Progenitor cell of endocrine pancreas (in vitro differentiated cells): ENCODE results near the gene FURIN. TPM values are rescaled to one million over a fixed set of nuclear protein-coding genes. Genes with fewer than 3 reads are reported as not detected.

Experiments
- DNase-seq: peaks from one replicate; pipeline ENCODE4 v3.0.0; 2021; ENCODE audit warnings: low spot score; ENCODE audit not compliant: unreplicated experiment
- H3K27ac Mint-ChIP-seq: 2 replicates; pipeline ENCODE4 v1.8.0; 2021; ENCODE audit warnings: mild to moderate bottlenecking, moderate library complexity, mixed read lengths
- H3K27me3 Mint-ChIP-seq: 2 replicates; pipeline ENCODE4 v1.8.0; 2021; ENCODE audit warnings: mixed read lengths
- H3K36me3 Mint-ChIP-seq: 2 replicates; pipeline ENCODE4 v1.8.0; 2022; ENCODE audit warnings: mixed read lengths; ENCODE audit not compliant: insufficient read depth
- H3K4me1 Mint-ChIP-seq: 2 replicates; pipeline ENCODE4 v1.8.0; 2021; ENCODE audit warnings: low read depth, mixed read lengths
- H3K4me3 Mint-ChIP-seq: 2 replicates; pipeline ENCODE4 v1.8.0; 2021; ENCODE audit warnings: low read depth, mild to moderate bottlenecking, moderate library complexity, mixed read lengths
- H3K9me3 Mint-ChIP-seq: 2 replicates; pipeline ENCODE4 v1.8.0; 2021; ENCODE audit warnings: low read depth, mixed read lengths
- total RNA-seq: library from RNA; stranded (reverse); gene quantifications from 2 replicates; pipeline ENCODE4 v1.2.1, GENCODE V29; 2021
- TF ChIP-seq, protein P1 (sequence below): fragments of 200-600 bp; sonication (generic); IDR thresholded peaks from one replicate; pipeline ENCODE4 v1.5.0; 2021; ENCODE audit warnings: antibody characterized with exemption, mild to moderate bottlenecking; ENCODE audit not compliant: unreplicated experiment

Gene FURIN
- total RNA-seq, 1 donor from 2014 or later = 64.8 TPM

DNA sequence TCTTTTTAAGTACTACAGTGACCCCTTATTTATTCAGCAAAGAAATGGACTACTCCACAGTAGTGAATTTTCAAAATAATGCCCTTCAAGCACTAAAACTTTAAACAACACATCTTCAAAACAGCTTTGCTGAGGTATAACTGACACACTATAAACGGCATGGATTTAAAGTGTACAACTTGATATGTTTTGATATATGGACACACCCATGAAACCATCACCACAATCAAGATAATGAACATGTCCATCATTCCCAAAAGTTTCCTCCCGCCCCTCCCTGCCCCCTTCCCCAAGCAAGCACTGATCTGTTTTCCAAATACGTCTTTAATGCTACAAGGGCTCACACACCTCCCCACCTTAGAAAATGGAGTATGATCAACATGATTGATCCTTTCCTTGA lies 1.6 kb upstream of the FURIN start:
- H3K36me3 Mint-ChIP-seq = no peaks in the 10 kb centered on the region
- DNase-seq = no peak
- H3K4me1 Mint-ChIP-seq = peaks cover 46% of the 10 kb centered on the region
- TF ChIP-seq, protein P1, sequence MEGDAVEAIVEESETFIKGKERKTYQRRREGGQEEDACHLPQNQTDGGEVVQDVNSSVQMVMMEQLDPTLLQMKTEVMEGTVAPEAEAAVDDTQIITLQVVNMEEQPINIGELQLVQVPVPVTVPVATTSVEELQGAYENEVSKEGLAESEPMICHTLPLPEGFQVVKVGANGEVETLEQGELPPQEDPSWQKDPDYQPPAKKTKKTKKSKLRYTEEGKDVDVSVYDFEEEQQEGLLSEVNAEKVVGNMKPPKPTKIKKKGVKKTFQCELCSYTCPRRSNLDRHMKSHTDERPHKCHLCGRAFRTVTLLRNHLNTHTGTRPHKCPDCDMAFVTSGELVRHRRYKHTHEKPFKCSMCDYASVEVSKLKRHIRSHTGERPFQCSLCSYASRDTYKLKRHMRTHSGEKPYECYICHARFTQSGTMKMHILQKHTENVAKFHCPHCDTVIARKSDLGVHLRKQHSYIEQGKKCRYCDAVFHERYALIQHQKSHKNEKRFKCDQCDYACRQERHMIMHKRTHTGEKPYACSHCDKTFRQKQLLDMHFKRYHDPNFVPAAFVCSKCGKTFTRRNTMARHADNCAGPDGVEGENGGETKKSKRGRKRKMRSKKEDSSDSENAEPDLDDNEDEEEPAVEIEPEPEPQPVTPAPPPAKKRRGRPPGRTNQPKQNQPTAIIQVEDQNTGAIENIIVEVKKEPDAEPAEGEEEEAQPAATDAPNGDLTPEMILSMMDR = no peak
- H3K27me3 Mint-ChIP-seq = peaks cover 7% of the 10 kb centered on the region
- H3K4me3 Mint-ChIP-seq = no peak overlapping the region
- no peaks in the 10 kb centered on the region for H3K9me3 Mint-ChIP-seq
- no peak overlapping the region for H3K27ac Mint-ChIP-seq

DNA sequence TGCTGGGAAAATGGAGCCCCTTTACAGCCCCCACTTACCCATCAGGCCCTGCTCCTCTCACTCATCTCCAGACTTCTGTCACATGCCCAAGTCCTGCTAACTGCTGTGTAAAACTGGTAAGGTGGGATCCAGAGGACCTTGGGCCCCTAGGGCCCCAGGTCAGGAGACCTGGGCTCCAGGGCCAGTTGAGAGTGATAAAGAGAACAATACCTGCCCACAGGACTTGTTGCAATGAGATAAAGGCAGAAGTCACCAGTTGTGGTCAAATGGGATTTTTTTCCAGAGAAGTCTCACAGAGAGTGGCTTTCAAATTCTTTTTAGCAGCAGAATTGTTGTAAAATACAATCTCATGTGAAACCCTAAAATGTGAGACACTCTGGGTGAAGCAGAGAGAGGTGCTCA lies 753 bp downstream of the FURIN start:
- DNase-seq = no peak
- Mint-ChIP-seq H3K9me3 (no peaks in the 10 kb centered on the region), H3K27ac (peak overlapping the region; percentile 88), H3K36me3 (no peaks in the 10 kb centered on the region), H3K4me1 (peaks cover 66% of the 10 kb centered on the region), H3K27me3 (peaks cover 7% of the 10 kb centered on the region), H3K4me3 (peak overlapping the region; percentile 83)
- TF ChIP-seq, protein P1 = no peak

DNA sequence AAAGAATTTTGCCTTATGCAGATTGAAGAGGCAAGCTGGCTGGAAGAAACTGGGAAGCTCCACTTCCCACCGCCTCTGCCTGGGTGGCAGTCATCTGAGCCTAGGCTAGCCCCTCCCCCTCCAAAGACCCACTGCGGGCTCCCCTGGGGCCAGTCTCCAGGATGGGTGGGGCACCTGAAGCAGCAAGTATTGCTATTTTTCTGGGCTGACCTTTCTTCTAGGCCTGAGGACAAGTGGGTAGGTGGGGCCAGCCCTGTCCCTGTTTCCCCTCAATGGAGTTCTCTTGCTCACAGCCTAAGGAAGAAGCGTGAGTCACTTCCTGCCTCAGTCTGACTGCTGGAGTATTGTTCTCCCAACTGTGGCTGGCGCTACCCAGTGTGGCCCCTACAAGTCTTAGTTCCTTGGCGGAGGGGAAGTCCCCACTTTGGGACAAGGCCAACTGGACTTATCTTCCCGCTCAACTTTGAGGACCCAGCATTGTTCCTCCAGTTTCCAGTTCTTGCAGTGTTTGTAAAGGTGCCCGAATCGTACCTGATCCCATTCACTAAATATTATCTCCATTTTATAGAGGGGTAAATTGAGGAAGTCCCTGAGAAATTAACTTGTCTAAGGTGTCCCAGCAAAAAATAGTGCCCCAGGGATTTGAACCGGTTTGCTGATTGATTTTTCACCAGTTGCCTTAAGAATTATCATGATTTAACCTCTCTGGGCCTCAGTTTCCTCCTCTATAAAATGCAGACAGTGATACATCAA lies 1.4 kb downstream of the FURIN start:
- peak overlapping the region; percentile 88 for H3K27ac Mint-ChIP-seq
- H3K4me3 Mint-ChIP-seq = peak overlapping the region; percentile 83
- H3K4me1 Mint-ChIP-seq = peaks cover 69% of the 10 kb centered on the region
- H3K36me3 Mint-ChIP-seq = no peaks in the 10 kb centered on the region
- no peak for DNase-seq
- TF ChIP-seq, protein P1 = no peak
- peaks cover 7% of the 10 kb centered on the region for H3K27me3 Mint-ChIP-seq
- no peaks in the 10 kb centered on the region for H3K9me3 Mint-ChIP-seq

DNA sequence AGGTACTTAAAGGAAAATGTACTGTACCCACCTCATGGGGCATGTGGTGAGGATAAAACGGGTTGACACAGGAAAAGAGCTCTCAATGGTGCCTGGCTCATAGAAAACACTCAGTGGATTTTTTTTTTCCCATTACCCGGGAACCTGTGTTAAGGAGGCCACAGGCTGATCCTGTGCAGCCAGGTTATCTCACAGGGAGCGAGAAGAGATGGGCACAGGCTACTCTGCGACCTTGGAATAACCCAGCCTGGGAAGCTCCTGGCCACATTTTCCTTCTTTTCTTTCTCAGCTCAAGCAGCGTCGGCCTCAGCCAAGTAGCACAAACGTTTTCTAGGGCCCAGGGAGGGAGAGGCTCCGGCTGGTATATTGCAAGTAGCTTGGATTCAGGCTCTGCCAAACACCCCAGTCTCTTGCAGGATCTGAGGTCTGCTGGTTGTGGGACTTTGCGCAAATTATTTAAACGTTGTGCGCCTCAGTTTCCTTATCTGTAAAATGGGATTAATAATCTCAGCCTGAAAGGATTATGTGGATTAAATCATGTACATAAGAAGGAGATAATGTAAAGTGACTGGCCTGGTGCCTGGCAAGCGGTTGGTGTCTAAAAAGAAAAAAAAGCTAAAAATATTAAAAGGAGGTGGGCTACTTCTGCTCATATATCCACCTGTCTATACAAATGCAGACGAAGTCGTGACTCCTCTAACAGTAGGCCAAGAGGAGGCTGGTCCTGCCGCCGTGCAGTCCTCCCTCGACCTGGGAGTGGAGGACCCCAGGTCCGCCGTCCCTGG lies 2.2 kb downstream of the FURIN start:
- H3K4me1 Mint-ChIP-seq = peaks cover 74% of the 10 kb centered on the region
- H3K4me3 Mint-ChIP-seq = peak overlapping the region; percentile 83
- H3K27ac Mint-ChIP-seq = peak overlapping the region; percentile 92
- H3K36me3 Mint-ChIP-seq = no peaks in the 10 kb centered on the region
- DNase-seq = no peak
- H3K27me3 Mint-ChIP-seq = peaks cover 7% of the 10 kb centered on the region
- TF ChIP-seq, protein P1 = no peak
- no peaks in the 10 kb centered on the region for H3K9me3 Mint-ChIP-seq

DNA sequence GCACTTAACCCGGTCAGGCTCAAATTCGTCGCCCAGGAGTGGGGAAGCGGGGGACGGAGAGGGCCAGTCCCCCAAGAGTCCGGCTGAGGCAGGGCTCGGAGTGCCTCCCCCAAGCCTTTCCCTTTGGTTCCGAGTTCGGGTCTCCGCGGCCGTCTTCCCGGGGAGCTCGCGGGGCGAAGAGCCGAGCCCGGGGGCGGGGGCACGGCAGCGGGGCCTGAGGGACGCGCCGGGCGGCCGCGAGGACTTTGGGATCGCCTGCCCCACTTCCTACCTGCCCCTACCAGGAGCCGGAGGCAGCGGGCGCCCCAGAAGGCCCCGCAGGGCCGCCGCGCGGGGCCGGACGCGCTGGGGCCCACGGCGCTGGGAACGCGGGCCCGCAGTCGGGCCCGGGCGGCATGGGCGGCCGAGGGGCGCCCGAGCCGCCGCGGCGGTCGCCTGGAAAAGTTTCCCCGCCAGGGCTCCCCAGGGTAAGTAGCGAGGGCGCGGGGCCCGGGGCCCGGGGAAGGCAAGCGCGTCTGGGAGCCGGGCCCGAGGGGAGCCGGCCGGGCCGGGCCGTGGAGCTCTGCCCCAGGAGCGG lies 2.8 kb downstream of the FURIN start:
- Mint-ChIP-seq H3K36me3 (no peaks in the 10 kb centered on the region), H3K4me1 (peaks cover 70% of the 10 kb centered on the region), H3K27me3 (peaks cover 4% of the 10 kb centered on the region), H3K4me3 (peak overlapping the region; percentile 83), H3K9me3 (no peaks in the 10 kb centered on the region), H3K27ac (peak overlapping the region; percentile 92)
- DNase-seq = no peak
- TF ChIP-seq, protein P1 = no peak
